GDM1 (cell line): ENCODE measurements around the gene SERPINB13.
"Not testable (repeated sequence)": the region's sequence is repeated elsewhere in the genome, so short reads cannot be mapped to it uniquely, and the experiment has no call there.

Experiments used
- DNase-seq: peaks from one replicate; lab custom pipeline; 2025; lab: John Stamatoyannopoulos, UW

The SERPINB13 gene

DNA sequence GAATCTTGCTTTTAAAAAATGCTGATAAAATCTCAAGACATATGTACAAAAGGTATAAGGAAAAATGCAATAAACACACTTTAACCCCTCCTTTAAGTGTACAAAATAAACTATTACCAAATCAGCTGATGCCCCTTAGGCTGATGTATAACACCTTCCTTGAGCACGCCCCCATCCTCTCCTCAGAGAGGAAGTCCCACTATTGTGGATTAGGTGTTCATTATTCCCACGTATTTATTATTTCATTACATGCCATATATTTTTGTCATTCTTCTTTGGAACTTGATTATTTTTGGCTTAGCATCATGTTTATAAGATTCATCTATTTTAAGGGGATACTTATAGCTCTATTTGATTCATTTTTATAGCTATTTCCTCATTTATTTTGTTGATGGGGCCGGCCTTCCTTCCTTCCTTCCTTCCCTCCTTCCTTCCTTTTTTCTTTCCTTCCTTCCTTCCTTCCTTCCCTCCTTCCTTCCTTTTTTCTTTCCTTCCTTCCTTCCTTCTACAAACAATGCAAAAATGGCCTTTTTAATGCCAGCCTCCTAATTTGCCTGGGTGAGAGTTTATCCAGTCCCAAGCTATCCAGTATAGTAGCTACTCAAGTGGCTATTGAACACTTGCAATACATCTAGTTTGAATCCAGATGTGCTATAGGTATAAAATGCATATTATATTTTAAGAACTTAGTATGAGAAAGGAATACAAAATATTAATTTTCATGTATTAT is 4.0 kb downstream of the SERPINB13 start:
- DNase-seq, result no peak

DNA sequence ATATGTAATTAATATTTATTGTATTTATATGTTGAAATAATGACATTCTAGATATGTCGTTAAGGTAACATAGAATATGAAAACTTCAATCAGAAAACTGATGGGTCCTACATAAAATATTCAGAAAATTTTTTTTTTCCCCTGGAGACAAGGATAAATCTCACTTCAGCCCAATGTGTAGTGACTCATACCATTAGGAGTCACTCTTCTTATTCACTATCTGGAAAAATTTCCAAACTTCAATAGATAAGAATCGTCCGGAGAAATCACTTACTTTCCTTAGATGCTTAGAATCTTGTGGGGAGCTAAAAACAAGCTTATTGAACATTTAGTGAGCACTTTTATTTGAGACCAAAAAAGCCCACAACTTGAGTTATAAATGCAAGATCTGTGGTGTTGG is 4.6 kb downstream of the SERPINB13 start:
- no peak for DNase-seq

DNA sequence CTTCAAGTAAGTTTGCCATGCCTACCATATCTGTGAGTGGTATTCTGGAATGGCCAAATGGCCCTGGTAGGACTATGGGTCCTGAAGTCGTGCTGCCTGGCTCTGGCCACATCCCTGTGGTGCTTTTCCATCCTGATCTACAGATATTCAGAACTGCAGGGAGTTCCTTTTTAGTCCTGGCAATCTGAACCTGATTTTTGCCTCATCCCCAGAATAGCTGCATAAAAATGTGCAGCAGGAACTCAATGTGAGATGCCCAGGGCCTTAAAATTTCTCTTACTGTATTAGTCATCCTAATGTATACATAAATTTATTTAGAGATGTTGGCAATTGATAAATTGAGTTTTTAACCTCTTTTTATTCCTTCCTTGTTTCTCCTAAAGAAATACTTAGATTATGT is 5.3 kb downstream of the SERPINB13 start:
- DNase-seq, result no peak

DNA sequence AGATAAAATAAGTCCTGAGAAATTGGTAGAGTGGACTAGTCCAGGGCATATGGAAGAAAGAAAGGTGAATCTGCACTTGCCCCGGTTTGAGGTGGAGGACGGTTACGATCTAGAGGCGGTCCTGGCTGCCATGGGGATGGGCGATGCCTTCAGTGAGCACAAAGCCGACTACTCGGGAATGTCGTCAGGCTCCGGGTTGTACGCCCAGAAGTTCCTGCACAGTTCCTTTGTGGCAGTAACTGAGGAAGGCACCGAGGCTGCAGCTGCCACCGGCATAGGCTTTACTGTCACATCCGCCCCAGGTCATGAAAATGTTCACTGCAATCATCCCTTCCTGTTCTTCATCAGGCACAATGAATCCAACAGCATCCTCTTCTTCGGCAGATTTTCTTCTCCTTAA is 9.8 kb downstream of the SERPINB13 start:
- no peak for DNase-seq

DNA sequence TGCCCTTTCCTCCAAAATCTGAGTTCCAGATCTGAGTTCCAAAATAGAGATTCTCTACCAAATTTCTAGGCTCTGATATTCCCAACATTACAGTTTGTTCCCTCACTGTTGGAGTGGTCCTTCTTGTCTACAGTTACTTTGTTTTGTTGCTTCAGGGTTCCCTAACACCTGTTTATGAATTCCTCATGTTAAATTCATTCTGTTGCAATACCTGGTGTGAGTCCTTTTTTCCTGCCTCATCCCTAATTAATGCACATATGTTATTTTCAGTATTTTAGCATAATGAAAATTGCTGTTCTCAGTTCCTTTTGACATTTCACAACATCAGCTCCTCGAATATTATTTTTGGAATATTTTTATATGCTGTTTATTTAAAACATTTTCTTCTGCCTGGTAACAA is 16.2 kb downstream of the SERPINB13 start:
- DNase-seq, result no peak

DNA sequence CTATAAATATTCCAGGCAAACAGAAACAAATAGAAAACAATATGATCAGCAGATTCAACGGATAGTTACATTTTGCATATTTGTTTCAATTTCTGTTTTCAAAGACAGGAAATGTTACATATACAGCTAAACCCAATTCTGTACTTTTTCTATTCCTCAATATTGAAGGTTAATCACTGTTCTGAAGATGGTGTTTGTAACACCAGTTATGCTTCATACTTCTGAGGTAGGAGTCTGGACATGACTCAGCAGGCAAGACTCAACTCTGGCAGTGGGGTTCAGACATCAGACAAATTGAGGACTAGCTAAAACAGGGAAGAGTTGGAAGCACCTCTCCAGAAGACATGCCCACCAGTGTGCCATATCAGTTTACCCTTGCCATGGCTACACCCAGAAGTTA is 16.6 kb downstream of the SERPINB13 start:
- no peak for DNase-seq

DNA sequence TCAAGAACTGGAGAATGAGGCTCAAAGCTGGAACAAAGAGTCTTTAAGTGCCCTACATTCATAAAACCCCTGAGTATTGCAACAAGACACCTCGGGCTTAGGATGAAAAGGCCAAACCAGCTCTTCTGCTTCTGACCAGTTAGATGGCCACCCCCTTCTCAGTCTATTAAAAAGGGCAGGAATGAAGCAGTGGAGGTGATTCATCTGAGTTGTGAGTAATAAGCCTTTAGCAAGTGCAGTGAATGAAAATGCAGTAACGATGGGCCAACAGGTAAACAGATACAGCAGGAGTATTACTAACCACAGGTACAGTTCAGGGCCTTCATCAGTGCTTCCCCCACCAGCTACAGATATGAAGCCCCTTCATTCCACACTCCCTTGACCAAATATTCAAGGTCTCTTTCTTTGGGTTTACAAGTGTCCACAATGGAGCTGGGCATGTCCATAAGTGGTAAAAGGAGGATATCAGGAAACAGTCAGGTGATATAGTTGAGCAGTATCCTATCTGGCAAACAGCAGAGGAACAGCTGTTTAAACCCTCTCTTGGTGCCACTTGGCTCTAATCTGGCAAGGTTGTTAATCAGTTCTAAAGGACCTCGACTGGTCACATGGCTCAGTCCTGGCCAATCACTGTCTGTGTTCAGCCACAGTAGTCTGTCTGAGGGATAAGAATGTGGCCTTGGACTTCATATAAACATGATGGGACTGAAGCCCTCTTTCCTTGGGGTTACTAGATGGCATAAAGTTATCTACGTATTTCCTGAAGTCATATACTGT is 17.8 kb downstream of the SERPINB13 start:
- DNase-seq, result no peak

DNA sequence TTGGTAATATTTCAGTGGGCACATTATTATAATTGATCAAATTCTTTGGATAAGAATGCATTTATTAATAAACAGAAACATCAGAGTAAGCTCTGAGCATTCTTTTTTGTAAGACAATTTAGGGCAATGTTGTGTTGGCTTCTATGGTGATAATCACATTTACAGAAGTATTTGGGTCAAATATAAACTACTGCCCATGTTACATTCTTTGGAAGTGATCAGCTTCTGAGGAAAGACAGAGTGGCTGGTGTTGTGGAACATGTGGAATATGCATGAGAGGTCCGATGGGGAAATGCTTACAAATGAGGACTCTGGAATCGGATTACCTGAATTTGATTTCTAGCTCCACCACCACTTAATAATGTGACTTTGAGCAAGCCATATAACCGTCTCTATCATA is 19.4 kb downstream of the SERPINB13 start:
- no peak for DNase-seq

DNA sequence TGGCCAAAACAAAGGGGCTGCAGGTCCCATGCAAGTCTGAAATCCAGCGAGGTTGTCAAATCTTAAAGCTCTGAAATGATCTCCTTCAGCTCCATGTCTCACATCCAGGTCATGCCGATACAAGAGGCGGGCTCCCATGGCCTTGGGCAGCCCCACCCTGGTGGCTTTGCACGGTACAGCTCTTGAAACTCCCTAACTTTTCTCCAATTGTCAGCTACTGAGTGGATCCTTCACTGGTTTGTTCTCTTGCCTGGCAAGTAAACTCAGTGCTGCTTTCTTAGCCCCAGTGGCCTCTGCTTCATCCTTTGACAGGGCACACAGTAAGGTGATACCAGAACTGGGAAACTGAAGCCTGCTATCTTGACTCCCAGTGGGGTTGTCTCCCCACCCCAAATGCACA is 26.3 kb downstream of the SERPINB13 start:
- DNase-seq, result no peak

DNA sequence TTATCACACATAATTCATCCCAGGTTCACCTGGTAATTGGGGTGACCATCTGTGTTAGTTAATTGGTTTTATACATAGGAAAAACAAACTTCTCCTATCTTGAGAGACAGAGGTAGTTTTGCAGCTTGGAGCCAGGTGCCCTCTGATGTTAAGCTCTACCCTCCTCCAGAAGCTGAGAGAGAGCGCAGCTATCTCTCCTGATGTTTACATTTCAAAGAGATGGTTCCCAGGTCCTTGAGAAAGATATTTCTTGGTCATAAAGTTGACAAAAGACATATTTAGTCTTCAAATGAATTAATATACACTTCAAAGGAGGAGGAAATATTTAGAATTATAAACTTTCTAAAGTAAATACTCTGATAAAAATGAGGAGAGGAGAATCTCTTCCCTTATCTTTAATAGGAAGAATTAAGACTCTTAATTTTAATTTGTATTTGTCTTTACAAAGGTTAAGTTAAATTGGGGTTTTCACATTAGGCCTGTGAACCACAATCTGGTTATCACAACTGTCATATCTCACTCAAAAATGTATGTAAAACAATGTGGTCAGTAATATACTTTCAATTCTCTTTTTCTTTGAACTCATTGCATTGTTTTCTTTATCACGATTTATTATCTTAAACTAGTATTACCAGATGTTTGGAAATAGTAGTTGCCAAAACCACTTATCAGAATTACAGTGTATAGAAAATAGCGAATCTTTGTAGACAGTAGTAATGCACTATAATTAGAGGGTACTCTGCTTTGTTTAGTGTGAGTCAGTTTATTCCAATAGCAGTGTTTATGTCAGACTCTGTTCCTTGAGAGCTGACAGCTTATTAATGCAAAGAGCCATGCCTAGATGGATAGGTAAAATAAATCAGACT is 30.1 kb downstream of the SERPINB13 start:
- no peak for DNase-seq

DNA sequence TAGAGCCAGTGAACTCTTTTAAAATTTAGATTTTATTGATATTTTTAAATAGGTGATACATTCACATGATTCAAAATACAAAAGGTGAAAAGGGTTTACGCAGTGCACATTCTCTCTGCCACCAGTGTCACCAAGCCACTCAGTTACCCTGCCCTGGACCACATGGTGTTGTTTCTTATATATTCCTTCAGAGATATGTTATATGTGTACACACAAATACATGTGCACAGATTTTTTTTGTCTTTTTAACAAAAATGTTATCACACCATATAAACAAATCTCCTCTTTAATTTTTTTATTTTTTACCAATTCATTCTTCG is 30.7 kb downstream of the SERPINB13 start:
- DNase-seq, result no peak

DNA sequence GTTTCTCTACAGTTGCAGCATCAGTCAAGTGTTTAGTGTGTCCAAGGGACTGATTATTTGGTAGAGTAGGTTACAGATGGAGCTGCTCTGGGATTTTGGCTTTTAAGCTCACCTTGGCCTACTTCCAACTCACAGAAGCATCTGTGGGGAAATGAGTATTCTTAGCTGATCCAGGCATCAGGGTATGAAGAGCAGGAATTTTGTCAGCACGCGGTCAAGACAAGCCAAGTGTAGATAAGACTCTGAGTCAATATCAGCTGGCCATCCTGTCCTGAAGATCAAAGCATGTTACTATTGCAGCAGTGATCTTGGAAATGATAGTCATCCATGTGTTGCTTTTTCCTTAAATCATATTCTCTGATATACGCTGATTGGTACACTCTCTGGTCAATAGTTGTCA is 32.5 kb downstream of the SERPINB13 start:
- no peak for DNase-seq

DNA sequence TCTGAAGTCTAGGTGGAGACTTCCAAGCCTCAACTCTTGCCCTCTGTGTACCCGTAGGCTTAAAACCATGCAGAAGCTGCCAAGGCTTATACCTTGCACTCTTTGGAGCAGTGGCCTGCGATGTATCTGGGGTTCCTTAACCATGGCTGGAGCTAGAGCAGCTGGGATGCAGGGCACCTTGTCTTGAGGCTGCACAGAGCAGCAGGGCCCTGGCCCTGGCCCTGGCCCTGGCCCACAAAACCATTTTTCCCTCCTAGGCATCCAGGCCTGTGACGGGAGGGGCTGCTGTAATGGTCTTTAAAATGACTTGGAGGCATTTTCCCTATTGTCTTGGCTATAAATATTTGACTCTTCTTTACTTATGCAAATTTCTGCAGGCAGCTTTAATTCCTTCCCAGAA is 37.7 kb downstream of the SERPINB13 start:
- no peak for DNase-seq

DNA sequence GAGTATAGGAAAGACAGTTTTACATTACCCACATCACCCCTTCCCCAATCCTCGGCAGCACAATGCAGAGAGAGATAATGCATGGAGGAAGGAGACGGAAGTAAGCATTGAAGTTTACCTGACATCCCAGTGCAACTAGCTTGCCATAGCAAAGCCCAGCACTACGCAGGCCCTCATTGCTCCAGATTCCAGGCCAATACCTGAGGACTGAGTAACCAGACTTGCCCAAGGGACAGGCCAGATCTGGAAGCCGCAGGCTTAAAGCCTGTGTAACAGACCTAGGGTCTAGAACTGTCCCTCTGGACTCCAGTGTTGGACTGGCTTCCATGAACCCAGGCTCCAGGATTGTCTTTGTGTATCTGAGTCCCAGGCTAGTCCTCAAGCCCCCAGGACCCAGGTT is 39.3 kb downstream of the SERPINB13 start:
- DNase-seq, result no peak

DNA sequence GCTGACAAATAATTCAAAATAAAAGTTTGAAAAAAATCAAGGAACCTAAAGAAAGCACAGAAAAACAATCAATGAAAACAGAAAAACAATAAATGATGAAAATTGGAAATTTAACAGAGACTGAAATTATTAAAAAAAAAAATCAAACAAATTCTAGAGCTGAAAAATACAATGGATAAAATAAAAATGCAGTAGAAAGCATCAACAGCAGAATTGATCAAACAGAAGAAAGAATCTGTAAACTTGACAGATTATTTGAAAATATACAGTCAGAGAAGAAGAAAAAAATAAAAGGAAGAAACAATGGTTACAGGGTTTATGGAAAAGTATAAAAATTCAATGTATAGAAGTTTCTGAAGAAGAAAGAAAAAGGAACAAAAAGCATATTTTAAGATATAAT is 40.7 kb downstream of the SERPINB13 start:
- DNase-seq, result no peak

DNA sequence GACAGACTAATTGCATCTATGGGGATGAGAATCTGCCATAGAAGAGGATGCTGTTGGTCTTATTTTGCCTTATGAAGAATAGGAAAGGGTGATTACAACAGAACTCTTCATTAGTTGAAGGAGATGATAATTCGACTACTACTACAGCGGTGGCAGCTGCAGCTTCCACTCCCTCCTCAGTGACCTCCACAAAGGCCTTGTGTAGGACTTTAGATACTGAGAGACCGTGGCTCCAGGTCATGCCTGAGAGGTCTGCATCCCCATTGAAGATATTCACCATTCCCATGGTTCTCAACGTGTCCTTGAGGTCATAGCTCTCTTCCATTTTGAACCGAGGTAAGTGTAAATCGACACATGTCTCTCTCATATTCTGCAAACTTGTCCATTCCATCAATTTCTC is 50.6 kb downstream of the SERPINB13 start:
- no peak for DNase-seq

DNA sequence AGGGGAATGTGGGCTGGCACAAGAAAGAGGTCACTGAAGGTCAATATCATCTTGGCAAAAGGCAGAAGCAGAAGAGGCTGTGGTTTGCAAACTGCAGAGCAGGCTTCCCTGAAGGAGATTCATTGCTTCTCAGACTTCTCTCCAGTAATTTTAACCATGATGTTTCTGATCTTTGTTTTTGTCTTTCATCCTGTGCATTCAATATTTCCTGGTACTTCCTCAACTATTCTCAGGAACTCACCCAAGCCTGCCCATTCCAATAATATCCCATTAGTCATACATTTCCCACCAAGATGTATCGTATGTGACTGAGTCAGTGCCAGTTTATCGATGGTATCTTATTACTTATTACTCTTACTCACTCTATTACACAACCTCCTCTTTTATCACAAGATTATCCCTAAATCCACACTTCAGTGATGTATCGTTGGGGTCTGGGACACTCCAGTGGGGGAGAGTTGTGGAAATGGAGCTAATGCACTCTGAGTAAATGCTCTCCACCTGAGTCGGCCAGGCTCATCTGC is 54.1 kb downstream of the SERPINB13 start:
- not testable (repeated sequence) for DNase-seq

DNA sequence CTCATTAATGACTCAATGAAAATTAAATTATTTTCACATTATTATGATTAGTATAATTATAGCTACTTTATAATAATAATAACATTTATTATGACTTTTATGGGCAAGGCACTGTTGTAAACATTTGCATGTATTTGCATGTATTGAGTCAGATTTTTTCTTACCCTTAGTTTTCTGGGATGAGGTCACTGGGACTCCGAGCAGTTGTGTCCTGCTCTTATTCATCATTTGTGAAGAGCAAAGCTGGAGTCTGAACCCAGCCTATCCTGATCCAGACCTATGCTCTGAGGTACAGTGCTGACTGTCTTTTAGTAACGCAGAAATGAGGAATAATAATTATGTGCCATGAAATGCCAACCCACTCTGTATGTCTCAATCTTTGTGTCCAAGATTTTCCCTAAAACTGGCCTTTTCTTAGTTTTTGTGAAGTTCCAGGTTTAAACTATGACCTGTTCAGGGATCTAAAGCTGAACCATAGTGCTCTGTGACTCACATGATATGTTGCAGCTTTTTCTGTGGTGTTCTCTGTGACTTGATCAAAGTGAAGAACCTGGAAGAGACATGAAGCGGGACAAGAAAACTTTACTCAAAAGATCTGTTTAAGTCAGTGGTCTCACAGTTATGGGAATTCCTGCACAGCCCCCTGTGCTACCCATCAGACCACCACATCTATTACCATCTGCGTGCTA is 55.7 kb downstream of the SERPINB13 start:
- DNase-seq, result not testable (repeated sequence)

DNA sequence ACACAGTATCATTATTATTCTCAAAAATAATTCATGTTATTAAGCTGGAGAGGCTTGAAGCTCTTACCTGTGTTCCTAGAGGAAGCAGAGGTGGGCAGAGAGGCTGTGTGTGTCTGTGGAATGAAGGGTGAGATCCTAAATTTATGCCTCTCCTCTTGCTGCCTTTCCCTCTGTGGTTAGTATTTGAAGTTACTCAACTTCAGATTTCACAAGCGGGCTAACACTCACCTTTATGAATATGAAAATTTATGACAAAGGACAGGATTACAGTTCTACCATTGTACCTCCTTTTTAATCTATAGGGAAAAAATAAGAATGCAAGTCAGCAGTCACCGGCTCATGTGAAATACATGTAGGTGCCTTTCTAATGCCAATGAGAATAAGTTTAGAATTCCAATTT is 57.0 kb downstream of the SERPINB13 start, which contains the start of gene SERPINB4:
Gene SERPINB4, minus strand, starts transcription at position 115 of the 400 bp plus-strand sequence. CDS start 679 bp downstream, outside the sequence.
- not testable (repeated sequence) for DNase-seq

DNA sequence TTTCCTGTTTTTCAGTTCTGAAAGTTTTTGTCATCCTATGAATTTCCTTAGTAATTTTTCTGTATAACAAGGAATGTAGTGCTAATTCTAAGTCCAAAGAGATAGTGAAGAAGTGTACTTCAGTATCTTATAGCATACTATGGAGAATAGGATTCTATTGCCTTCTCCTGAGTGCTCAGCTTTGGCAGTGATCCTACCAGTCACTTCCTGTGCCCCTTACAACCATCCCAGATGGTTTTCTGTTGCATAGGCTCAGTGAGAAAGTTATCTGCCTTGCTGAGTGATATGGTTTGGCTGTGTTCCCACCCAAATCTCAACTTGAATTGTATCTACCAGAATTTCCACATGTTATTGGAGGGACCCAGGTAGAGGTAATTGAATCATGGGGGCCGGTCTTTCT is 57.6 kb downstream of the SERPINB13 start:
- DNase-seq, result not testable (repeated sequence)

DNA sequence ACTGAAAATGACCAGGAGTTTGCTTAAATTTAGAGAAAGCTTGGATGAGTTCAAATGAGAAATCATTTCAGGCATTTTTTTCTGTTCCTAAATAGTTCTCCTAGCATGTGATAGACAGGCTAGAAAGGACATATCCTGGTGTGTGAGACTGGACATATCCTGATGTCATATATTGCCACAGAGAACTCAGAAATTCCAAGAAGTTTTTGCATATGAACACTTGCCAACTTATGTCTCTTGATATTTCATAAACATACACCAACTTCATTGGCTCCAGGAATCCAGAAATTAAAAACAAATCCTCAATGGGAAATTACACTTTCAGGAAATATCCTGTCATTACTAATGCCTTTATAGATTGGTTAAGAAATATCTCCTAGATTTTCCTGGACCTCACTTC is 59.8 kb downstream of the SERPINB13 start:
- DNase-seq, result no peak

DNA sequence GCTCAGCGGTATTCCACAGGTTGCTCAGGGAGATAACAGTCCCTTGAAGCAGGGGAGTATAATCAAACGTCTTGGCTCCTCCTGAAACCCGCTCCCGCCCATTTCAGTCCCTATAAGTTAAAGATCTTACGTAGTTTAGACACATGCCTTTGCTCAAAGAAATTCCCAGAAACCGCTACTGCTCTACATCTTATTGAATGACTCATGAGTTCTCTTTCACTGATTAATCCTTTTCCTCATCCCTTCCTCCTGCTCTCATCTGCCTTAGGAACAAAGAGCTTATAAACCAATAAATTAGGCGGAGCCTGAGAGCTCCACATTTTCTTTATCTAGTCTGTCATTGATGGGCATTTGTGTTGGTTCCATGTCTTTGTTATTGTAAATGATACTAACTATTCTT is 61.1 kb downstream of the SERPINB13 start:
- DNase-seq, result no peak
